ENCODE measurements around the gene TMEM254. TPM values are rescaled to one million over a fixed set of nuclear protein-coding genes. Genes with fewer than 3 reads are reported as not detected.
A peak's percentile ranks its signal among the peaks of the same experiment; 100 is the strongest.
"Not testable (repeated sequence)": the region's sequence is repeated elsewhere in the genome, so short reads cannot be mapped to it uniquely, and the experiment has no call there.

TMEM254 gene, protein sequence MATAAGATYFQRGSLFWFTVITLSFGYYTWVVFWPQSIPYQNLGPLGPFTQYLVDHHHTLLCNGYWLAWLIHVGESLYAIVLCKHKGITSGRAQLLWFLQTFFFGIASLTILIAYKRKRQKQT
- 2.9 and 3.0 TPM in 2 replicates for total RNA-seq

DNA sequence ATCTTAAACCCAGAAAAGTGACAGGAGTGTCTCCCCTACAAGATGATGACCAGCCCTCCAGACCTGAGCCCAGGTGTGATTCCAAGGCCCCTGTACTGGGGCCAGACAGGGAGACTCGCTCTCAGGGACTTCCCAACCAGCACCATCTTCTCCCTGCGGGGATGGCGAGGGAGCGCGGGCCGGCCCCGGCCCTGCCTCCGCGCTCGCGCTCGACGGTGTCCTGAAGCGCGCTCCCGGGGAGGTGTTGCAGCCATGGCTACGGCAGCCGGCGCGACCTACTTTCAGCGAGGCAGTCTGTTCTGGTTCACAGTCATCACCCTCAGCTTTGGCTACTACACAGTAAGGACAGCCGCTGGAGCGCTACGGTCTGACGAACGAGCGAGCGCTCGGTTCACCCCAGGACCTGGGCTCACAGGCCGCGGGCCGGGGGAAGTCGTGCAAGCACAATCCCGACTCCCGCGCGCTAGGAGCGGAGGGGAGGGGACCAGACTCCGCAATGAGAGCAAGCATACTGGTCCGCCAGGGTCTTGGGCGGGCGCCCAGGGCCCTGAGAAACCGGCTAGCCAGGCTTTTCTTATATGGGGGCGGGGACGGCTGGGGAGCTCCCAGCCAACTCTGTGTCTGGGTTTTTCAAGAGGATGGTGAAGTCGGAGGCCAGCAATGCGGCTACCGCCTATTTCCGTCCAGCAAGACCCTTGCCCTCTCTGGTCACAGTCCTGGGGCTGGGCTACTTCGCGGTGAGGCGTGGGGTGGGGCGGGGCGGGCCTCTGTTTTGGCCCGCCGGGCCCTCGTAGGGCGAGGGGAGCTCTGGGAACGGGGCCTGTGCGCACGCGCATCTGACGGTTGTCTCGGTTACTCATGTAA is at the start of gene TMEM254:
Gene TMEM254 (plus strand): TSS at position 218 of the 864 bp plus-strand sequence. CDS start 35 bp downstream, at position 253.
- peak; percentile 78 to 90 for DNase-seq (ENCODE audit: low read depth in 2 of 2)

DNA sequence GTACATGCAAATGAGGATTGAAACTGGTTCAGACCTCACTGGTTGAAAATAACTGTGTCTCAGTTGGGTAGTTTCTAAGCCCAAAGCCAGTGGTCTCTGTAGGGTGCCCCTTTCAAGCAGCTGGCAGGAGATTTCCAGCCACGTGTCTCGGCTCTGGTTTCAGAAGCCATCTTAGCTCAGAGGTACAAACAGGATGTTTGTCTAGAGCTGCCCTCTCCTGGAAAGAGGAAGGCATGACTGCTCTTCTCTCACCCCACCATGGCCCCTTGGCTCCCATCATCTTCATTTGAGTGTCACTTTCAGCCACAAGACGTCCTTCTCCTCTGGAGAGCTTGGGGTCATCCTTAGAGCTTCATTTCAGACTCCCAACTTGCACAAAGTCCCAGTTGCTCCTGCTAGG is 49.3 kb upstream of the TMEM254 start:
- DNase-seq (ENCODE audit: low read depth in 2 of 2): peak in 1 of 2 donors; percentile 4

DNA sequence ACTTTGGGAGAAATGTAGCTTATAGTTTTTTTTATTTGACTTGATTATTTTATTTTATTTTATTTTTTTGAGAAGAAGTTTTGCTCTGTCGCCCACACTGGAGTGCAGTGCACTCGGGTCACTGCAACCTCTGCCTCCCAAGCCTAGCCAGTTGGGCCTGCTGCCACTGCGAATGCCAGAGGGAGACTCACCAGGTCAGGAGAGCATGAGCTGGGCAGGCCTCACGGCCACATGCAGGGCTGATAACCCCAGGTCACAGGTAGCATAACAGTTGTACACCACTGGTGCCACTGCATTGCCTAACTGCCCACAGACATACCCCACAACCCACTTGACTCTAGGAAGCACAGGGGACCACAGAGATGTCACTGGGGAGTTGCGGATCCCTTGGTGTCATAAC is 48.6 kb upstream of the TMEM254 start:
- DNase-seq (ENCODE audit: low read depth in 2 of 2): not testable (repeated sequence)

DNA sequence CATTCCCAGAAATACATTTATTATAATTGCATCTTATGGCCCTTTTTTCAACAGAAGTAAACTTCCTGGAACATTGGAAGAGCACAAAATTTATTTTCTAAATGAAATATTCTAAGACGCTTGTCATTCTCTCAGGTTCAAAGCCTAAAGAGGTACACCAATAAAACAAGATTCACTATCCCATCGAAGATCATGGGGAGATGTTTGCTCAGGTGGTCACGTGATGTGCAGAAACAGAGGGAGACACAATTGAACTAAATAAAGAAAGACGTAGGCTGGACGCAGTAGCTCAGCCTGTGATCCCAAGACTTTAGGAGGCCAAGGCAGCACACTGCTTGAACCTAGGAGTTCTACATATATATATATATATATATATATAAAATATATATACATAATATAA is 46.0 kb upstream of the TMEM254 start:
- no peak for DNase-seq (ENCODE audit: low read depth in 2 of 2)

DNA sequence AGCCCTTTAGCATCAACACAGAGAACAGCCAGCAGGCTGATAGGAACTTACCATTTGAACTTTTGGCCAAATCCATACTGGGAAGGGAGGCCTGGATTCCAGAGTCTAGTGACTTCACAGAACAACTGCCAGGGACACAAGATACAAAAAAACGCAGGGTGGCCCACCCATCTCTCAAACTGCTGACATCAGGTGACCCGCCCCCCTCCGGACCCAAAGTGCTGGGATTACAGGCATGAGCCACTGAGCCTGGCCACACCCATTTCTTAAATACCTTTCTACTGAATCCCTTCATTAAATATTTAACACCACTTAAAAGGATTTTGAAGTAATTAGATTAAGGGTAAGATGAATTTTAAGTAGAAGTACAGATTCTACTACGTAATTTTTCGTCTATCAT is 43.7 kb upstream of the TMEM254 start:
- not testable (repeated sequence) for DNase-seq (ENCODE audit: low read depth in 2 of 2)

DNA sequence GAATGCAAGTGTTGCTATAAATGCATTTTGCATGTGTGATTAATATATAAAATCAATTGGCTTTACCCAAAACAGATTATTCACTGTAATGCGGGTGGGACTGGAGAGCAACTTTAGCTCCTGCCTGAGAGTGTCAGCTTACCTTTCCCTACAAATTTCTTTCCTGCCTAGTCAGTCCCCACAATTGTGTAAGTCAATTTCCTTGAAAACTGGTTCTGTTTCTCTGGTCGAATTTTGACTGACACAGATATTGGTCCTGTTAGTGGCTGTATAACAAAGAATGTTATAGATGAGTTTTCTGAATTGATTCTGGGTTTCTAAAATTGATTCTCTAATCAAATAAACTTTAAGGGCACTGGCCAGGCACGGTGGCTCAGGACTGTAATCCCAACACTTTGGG is 43.0 kb upstream of the TMEM254 start:
- not testable (repeated sequence) for DNase-seq (ENCODE audit: low read depth in 2 of 2)

DNA sequence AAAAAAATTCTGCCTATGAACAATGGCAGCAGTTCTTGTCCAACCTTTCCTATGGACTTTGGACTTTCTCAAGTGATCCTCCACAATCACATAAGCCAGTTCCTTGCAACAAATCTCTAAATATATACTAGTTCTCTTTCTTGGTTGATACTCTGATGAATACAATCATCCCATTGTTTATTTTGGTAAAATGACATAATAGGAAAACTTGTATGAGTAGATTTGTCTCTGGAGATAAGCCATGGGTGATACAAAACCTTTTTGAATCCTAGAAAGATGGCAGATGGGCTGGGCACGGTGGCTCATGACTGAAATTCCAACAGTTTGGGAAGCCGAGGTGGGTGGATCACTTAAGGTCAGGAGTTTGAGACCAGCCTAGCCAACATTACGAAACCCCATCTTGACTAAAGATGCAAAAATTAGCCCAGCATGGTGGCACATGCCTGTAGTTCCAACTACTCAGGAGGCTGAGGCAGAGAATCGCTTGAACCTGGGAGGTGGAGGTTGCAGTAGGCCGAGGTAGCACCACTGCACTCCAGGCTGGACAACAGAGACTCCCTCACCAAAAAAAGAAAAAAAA is 41.5 kb upstream of the TMEM254 start:
- DNase-seq (ENCODE audit: low read depth in 2 of 2): not testable (repeated sequence)

DNA sequence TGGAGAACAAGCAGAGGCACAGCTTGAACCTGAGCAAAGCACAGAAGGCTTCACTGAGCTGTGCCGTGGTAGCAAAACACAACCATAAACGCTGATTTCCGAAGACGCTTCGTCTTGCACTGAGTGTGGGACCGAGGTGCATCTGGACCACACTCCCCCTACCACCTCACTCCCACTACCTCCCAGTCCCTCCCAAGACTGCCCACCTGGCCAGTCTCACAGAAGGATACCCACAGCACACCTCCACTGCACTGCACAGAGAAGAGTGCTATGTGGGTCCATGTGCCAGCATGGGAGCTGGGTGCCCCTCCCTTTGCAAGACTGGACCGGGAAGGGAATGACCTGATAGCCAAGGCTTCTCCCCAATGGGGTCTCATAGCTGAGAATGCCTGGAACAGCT is 40.2 kb upstream of the TMEM254 start:
- DNase-seq (ENCODE audit: low read depth in 2 of 2): not testable (repeated sequence)

DNA sequence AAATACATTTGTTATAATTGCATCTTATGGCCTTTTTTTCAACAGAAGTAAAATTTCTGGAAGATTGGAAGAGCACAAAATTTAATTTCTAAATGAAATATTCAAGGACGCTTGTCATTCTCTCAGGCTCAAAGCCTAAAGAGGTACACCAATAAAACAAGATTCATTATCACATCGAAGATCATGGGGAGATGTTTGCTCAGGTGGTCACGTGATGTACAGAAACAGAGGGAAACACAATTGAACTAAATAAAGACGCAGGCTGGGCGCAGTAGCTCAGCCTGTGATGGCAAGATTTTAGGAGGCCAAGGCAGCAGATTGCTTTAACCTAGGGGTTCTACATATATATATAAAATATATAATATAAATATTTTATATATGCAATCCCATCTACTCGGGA is 37.3 kb upstream of the TMEM254 start:
- no peak for DNase-seq (ENCODE audit: low read depth in 2 of 2)

DNA sequence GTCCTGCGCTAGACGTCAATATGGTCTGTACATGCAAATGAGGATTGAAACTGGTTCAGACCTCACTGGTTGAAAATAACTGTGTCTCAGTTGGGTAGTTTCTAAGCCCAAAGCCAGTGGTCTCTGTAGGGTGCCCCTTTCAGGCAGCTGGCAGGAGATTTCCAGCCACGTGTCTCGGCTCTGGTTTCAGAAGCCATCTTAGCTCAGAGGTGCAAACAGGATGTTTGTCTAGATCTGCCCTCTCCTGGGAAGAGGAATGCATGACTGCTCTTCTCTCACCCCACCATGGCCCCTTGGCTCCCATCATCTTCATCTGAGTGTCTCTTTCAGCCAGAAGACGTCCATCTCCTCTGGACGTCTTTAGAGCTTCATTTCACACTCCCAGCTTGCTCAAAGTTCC is 33.5 kb upstream of the TMEM254 start:
- not testable (repeated sequence) for DNase-seq (ENCODE audit: low read depth in 2 of 2)

DNA sequence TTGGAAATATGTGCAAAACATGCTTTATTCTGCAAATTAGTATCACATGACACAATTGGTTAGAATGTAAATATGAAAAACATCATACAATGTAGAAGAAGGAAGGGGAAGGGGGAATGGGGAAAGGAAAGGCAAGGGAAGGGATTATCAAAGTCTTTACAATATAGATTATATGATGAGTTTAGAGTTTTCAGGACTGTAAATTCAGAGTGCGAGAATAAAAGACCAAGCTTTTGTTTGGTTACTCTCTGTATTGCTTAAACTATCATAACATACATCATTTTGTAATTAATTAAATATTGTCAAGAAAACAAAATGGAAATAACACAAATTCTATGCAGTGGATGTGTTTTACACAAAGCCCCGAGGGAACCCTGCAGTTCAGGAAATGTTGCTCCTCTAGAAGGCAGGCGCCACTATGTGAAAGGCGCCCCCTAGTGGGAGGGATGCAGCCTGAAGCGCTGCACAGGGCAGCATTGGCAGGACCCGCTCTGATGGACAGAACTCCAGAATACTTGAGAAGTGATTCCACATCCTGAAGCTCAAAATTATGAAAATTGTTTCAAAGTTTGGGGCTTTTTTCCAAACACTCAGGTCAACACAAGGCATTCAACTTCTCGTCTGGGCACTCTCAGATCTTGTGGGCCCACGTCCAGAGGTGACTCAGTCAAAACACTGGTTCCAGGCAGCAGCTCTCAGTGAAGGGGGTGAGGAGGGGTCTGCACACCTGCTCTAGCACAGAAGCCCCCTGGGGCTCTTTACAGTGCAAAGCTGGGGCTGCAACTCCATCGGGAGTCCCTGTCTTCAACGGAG is 31.6 kb upstream of the TMEM254 start:
- DNase-seq (ENCODE audit: low read depth in 2 of 2): peak; percentile 36 to 74

DNA sequence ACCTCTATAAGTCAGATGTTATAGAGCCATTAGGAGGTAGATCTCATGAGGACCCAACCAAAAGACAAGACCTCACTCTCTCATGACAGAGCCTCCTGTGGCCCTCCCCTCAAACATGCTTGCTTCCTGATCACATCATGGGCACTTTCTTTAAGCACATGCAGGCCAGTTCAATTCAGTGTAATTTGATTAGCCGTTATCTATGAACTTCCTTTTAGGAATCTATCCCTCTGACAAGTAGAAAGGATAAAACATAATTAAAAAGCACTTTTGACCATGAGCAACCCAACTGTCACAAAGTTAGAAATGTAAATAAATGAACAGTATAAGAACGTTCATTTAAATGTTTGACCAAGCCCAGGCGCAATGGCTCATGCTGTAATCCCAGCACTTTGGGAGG is 27.7 kb upstream of the TMEM254 start:
- no peak for DNase-seq (ENCODE audit: low read depth in 2 of 2)

DNA sequence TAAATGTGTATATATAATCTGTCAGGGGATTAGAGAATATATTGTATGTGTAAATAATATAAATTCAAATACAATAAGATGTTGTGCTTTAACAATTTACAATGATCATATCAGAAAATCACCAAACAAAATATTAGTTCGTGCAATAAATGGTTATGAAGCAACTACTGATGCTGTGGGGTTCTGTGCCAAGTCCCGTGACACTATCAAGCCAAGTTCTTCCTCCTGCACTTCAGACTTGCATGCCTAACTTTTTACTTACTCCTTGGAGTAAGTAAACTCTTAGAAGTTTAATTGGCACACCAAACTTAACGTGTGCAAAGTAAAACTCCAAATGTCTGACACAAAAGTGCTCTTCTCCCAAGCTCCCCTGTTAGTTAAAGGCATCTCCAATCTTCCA is 26.5 kb upstream of the TMEM254 start:
- no peak for DNase-seq (ENCODE audit: low read depth in 2 of 2)

DNA sequence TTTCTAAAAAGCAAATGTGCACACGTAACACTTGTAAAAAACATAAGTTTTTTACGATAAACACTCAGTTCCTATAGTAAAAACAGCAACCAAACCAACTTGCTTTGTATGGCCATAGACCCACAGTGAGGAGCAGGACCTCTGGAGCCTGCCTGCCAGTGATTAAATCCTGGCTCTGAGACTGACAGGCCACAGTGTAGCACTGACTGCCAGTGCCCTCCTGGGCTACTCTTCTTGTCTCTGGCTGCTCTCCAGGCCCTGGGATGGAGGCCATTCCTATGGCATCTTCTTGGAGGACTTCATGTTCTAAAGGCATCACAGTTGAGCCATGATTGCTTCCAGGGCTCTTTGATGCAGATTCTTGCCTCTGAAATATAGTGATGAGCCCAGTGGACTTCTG is 22.7 kb upstream of the TMEM254 start:
- DNase-seq (ENCODE audit: low read depth in 2 of 2): no peak

DNA sequence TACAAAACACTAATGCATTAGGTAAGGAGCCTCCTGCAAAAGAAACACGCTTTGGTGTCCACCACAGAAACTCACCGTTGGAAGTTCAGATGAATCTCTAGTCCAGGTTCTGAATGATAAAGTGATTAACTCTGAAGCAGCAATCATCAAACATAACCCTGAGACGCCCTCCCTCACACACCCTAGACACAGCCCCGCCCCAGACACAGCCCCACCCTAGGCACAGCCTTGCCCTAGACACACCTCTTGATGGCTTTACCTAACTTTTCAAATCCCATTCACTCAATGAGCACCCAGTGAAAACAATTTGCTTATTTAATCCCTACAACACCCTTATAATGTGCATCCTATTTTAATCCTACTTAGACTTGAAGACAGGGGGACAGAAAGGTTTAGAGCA is 21.3 kb upstream of the TMEM254 start:
- no peak for DNase-seq (ENCODE audit: low read depth in 2 of 2)

DNA sequence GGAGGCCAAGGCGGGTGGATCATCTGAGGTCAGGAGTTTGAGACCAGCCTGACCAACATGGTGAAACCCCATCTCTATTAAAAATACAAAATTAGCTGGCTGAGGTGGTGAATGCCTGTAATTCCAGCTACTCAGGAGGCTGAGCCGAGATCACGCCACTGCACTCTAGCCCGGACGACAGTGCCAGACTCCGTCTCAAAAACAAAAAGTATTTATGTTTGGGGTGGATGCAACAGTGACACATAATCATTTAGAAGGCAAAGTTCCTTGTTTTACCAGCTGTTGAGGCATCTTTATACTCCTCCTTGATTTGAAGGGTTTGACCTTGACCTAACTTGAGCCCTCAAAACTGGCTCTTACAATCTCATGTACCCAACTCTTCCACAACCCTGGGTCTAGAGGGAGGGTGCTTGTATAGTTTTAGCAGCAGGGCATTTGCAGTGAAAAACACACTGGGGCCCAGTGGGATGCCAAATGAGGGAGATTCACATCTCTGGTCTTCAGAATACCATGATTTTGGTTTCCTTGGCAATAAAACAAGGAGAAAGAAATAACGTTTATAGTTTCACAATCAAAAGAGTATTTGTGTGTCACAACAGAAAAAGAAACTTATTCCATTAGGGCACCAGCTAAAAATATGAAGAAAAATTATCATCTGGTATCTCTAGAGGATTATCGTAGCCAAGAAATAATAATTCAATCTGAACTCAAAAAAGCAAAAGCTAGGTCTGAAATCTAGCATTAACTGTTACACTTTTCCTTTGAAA is 14.2 kb upstream of the TMEM254 start:
- DNase-seq (ENCODE audit: low read depth in 2 of 2): no peak

DNA sequence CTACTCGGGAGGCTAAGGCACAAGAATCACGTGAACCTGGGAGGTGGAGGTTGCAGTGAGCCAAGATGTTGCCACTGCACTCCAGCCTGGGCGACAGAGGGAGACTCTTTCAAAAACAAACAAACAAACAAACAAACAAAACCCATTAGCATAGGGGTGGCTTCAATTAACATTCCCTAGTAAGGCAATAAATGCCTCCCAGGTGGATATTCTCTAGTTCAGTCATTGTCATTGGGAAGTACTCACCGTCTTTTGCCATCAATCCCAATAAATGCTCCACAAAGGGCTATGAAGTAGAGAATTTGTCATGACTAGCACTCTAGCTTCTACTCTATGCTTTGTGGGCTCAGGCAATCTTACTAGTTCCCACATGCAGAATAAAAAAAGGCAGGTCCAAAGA is 11.7 kb upstream of the TMEM254 start:
- no peak for DNase-seq (ENCODE audit: low read depth in 2 of 2)

DNA sequence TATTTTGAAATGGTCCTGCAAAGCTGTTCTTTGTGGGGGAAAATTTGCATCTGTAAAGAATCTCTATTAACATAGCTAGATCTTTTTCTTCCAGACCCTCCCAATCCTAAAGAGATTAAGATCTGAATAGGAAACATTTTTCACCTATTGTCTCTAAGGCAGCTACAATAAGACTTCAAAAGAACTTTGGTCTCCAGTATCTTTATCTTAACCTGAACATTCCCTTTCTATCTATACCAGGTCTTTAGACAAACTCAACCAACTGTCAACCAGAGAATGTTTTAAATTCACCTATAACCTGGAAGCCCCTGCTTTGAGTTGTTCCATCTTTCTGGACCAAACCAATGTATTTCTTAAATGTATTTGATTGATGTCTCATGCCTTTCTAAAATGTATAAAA is 10.6 kb upstream of the TMEM254 start:
- not testable (repeated sequence) for DNase-seq (ENCODE audit: low read depth in 2 of 2)

DNA sequence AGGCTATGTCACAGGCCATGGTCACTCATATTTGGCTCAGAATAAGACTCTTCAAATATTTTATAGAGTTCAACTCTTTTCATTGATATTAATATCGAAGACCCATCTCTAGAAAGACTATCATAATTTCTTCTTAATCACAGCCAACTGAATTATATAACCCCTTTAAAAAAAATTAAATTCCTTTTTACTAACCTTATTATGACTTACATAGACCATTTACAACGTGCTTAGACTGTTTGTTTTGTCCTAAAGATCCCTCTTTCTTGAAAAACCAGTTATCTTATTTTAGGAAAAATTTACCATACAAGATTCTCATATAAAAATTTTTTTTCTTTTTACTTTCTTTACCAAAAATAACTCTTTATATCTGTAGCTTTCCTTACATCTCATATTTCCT is 10.2 kb upstream of the TMEM254 start:
- no peak for DNase-seq (ENCODE audit: low read depth in 2 of 2)

DNA sequence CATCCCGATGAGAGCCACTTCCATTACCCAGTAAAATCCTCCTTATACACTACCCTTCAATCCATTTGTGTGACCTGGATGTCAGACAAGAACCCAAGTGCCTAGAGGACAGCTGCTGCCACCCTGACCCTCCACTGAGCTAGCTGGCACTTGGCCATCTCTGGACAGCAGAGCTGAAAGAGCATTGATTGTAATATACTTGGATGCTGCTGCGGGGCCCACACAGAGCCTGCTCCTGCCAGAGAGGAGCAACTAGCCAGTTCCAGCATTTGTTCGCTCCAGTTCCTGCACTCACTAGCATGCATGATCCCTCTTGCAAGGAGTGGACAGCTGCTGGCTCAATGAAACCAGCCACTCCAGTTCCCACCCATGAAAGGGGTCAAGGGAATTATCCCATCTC is 8.4 kb upstream of the TMEM254 start:
- DNase-seq (ENCODE audit: low read depth in 2 of 2): no peak

DNA sequence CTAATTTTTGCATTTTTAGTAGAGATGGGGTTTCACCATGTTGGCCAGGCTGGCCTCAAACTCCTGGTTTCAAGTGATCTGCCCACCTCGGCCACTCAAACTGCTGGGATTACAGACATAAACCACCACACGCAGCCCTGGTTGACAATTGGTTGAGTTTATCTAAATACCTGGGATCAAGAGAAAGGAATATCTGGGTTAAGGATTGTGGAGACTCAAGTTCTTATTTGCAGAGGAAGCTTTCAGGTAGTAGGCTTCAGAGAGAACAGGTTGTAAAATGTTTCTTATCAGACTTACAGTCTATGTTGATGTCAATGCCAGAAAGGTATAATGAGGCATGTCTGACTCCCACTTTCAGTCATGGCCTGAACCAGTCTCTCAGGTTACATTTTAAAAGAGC is 5.9 kb upstream of the TMEM254 start:
- DNase-seq (ENCODE audit: low read depth in 2 of 2): no peak
